GM23248 (cell line): ENCODE measurements around the gene S1PR1.

Experiments
- EZH2 ChIP-seq: fragments of 200-600 bp; sonication (generic); IDR thresholded peaks from 2 replicates; pipeline ENCODE4 v1.6.1; 2018; ENCODE audit warnings: antibody characterized with exemption, mild to moderate bottlenecking; ENCODE audit not compliant: insufficient read depth, poor library complexity, severe bottlenecking
- EZH2phosphoT487 ChIP-seq: fragments of 200-600 bp; sonication (generic); IDR thresholded peaks from 2 replicates; pipeline ENCODE4 v1.6.1; 2018; ENCODE audit warnings: antibody characterized with exemption, moderate library complexity, mild to moderate bottlenecking, low read depth; ENCODE audit not compliant: insufficient read depth

DNA sequence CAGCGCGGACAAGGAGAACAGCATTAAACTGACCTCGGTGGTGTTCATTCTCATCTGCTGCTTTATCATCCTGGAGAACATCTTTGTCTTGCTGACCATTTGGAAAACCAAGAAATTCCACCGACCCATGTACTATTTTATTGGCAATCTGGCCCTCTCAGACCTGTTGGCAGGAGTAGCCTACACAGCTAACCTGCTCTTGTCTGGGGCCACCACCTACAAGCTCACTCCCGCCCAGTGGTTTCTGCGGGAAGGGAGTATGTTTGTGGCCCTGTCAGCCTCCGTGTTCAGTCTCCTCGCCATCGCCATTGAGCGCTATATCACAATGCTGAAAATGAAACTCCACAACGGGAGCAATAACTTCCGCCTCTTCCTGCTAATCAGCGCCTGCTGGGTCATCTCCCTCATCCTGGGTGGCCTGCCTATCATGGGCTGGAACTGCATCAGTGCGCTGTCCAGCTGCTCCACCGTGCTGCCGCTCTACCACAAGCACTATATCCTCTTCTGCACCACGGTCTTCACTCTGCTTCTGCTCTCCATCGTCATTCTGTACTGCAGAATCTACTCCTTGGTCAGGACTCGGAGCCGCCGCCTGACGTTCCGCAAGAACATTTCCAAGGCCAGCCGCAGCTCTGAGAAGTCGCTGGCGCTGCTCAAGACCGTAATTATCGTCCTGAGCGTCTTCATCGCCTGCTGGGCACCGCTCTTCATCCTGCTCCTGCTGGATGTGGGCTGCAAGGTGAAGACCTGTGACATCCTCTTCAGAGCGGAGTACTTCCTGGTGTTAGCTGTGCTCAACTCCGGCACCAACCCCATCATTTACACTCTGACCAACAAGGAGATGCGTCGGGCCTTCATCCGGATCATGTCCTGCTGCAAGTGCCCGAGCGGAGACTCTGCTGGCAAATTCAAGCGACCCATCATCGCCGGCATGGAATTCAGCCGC, 2.5 kb downstream of the S1PR1 start:
- TF ChIP-seq EZH2phosphoT487 = no peak
- no peak for TF ChIP-seq EZH2
